H1 (cell line): ENCODE measurements around the gene HIBCH. TPM values are rescaled to one million over a fixed set of nuclear protein-coding genes. Genes with fewer than 3 reads are reported as not detected.

Experiments used
- CTCF ChIA-PET: fragments of 300-600 bp; sonication (Branson Sonifier 250); formaldehyde crosslinking; loops from one replicate; lab custom pipeline; 2021; ENCODE audit not compliant: partially characterized antibody; lab: Charles Lee
- POLR2A ChIA-PET: fragments of 300-600 bp; sonication (Branson Sonifier 250); formaldehyde crosslinking; loops from one replicate; lab custom pipeline; 2021; ENCODE audit warnings: inconsistent platforms; ENCODE audit not compliant: partially characterized antibody; lab: Charles Lee
- DNase-seq, 2 experiments: peaks; one replicate each; pipeline versions ENCODE4 v3.0.0 to v3.0.0-alpha.2; 2010 to 2022; ENCODE audit warnings: low spot score in 2 of 2, low read depth in 1 of 2, mixed read lengths in 1 of 2
- FAIRE-seq: peaks from 2 replicates; lab custom pipeline; 2011; peaks lifted over from hg19 to GRCh38; lab: Jason Lieb, UNC
- H2AFZ ChIP-seq: 2 replicates; pipeline ENCODE4 v1.8.1; 2012; ENCODE audit warnings: low read length, inconsistent platforms
- H2AK5ac ChIP-seq: 2 replicates; pipeline ENCODE4 v1.6.1; 2013; ENCODE audit warnings: low read depth, low read length
- H2BK120ac ChIP-seq: replicated peaks from 2 replicates; pipeline ENCODE3; 2013; ENCODE audit warnings: low read depth, low read length, inconsistent platforms
- H2BK12ac ChIP-seq: 2 replicates; pipeline ENCODE4 v1.6.1; 2013; ENCODE audit warnings: low read depth, low read length
- H2BK15ac ChIP-seq: 2 replicates; pipeline ENCODE4 v1.6.1; 2013; ENCODE audit warnings: low read length
- H2BK20ac ChIP-seq: 2 replicates; pipeline ENCODE4 v1.6.1; 2013; ENCODE audit warnings: low read length
- H2BK5ac ChIP-seq: 2 replicates; pipeline ENCODE4 v1.6.1; 2013; ENCODE audit warnings: low read depth, low read length
- H3K14ac ChIP-seq: 2 replicates; pipeline ENCODE4 v1.6.1; 2013; ENCODE audit warnings: inconsistent platforms; ENCODE audit not compliant: insufficient read length
- H3K18ac ChIP-seq: 2 replicates; pipeline ENCODE4 v1.6.1; 2013; ENCODE audit warnings: low read length; ENCODE audit errors: extremely low read depth
- H3K23ac ChIP-seq: 2 replicates; pipeline ENCODE4 v1.6.1; 2013; ENCODE audit warnings: inconsistent platforms; ENCODE audit not compliant: insufficient read length
- H3K23me2 ChIP-seq: 2 replicates; pipeline ENCODE4 v1.6.1; 2013; ENCODE audit warnings: low read depth, low read length
- H3K27ac ChIP-seq: 2 replicates; pipeline ENCODE4 v1.6.1; 2011; ENCODE audit warnings: low read depth, low read length, inconsistent platforms
- H3K27me3 ChIP-seq, 4 experiments: replicated peaks in 1 of 4; 1 replicate in 1 of 4; 2 replicates in 3 of 4; pipeline versions ENCODE4 v1.6.1 to v1.8.1; 2011 to 2013; ENCODE audit warnings: low read length in 3 of 4, mild to moderate bottlenecking in 3 of 4, inconsistent platforms in 2 of 4, mixed read lengths in 2 of 4, moderate library complexity in 1 of 4; ENCODE audit not compliant: control insufficient read depth in 3 of 4, insufficient read depth in 3 of 4; ENCODE audit errors: extremely low read depth in 1 of 4
- H3K36me3 ChIP-seq, 4 experiments: 2 replicates each; pipeline versions ENCODE4 v1.6.1 to v1.8.1; 2011 to 2013; ENCODE audit warnings: mild to moderate bottlenecking in 4 of 4, low read length in 3 of 4, moderate library complexity in 2 of 4, control low read depth in 1 of 4, inconsistent platforms in 1 of 4; ENCODE audit not compliant: insufficient read depth in 4 of 4, control insufficient read depth in 2 of 4
- H3K4ac ChIP-seq: replicated peaks from 2 replicates; pipeline ENCODE3; 2013; ENCODE audit warnings: low read length, low read depth, mixed read lengths, inconsistent platforms; ENCODE audit not compliant: insufficient read length
- H3K4me1 ChIP-seq, 4 experiments: replicated peaks in 1 of 4; 1 replicate in 1 of 4; 2 replicates in 3 of 4; pipeline versions ENCODE4 v1.6.1 to v1.8.1; 2011 to 2013; ENCODE audit warnings: low read length in 3 of 4, inconsistent platforms in 2 of 4, mixed read lengths in 1 of 4; ENCODE audit not compliant: insufficient read depth in 4 of 4, control insufficient read depth in 3 of 4
- H3K4me2 ChIP-seq, 2 experiments: 2 replicates each; pipeline versions ENCODE4 v1.6.1 to v1.8.1; 2011 to 2013; ENCODE audit warnings: low read depth in 2 of 2, low read length in 2 of 2, control low read depth in 1 of 2, inconsistent platforms in 1 of 2, mild to moderate bottlenecking in 1 of 2; ENCODE audit not compliant: insufficient read depth in 1 of 2
- H3K4me3 ChIP-seq, 4 experiments: fragments of 200-600, 300-600 bp in 1 of 4; sonication (generic), shearing (Covaris generic), sonication (Bioruptor Twin) in 1 of 4; 2 replicates each; pipeline versions ENCODE4 v1.5.1 to v1.8.1; 2011 to 2016; ENCODE audit warnings: low read length in 4 of 4, low read depth in 3 of 4, control low read depth in 2 of 4, inconsistent platforms in 2 of 4, mild to moderate bottlenecking in 2 of 4, mixed read lengths in 1 of 4, moderate library complexity in 1 of 4; ENCODE audit not compliant: insufficient read depth in 2 of 4; ENCODE audit errors: extremely low read depth in 1 of 4
- H3K56ac ChIP-seq: replicated peaks from 2 replicates; pipeline ENCODE3; 2013; ENCODE audit warnings: low read depth, mild to moderate bottlenecking, mixed read lengths, low read length, inconsistent platforms; ENCODE audit not compliant: insufficient read length
- H3K79me1 ChIP-seq: 2 replicates; pipeline ENCODE4 v1.6.1; 2013; ENCODE audit warnings: low read depth, low read length, control low read depth
- H3K79me2 ChIP-seq, 2 experiments: 2 replicates each; pipeline versions ENCODE4 v1.6.1 to v1.8.1; 2012 to 2013; ENCODE audit warnings: low read length in 2 of 2, mild to moderate bottlenecking in 2 of 2, inconsistent platforms in 1 of 2; ENCODE audit not compliant: insufficient read depth in 2 of 2, control insufficient read depth in 1 of 2
- H3K9ac ChIP-seq, 4 experiments: replicated peaks in 1 of 4; 1 replicate in 1 of 4; 2 replicates in 3 of 4; pipeline versions ENCODE4 v1.6.1 to v1.8.1; 2011 to 2013; ENCODE audit warnings: low read depth in 3 of 4, low read length in 3 of 4, control low read depth in 2 of 4, mild to moderate bottlenecking in 2 of 4, moderate library complexity in 2 of 4, inconsistent platforms in 1 of 4; ENCODE audit errors: extremely low read depth in 1 of 4
- H3K9me3 ChIP-seq, 2 experiments: 2 replicates each; pipeline versions ENCODE4 v1.6.1 to v1.8.1; 2012 to 2013; ENCODE audit warnings: mild to moderate bottlenecking in 2 of 2, moderate library complexity in 2 of 2, control low read depth in 1 of 2, inconsistent platforms in 1 of 2, low read depth in 1 of 2, low read length in 1 of 2, mixed read lengths in 1 of 2; ENCODE audit not compliant: insufficient read depth in 2 of 2
- H4K20me1 ChIP-seq, 2 experiments: replicated peaks in 1 of 2; 2 replicates each; pipeline versions ENCODE3 to v1.8.1; 2011 to 2013; ENCODE audit warnings: inconsistent platforms in 2 of 2, low read length in 2 of 2, mild to moderate bottlenecking in 1 of 2; ENCODE audit not compliant: insufficient read depth in 2 of 2, control insufficient read depth in 1 of 2
- H4K5ac ChIP-seq: 2 replicates; pipeline ENCODE4 v1.6.1; 2013; ENCODE audit warnings: low read length, low read depth, mixed read lengths, inconsistent platforms; ENCODE audit not compliant: insufficient read length
- H4K8ac ChIP-seq: 2 replicates; pipeline ENCODE4 v1.8.0; 2013; ENCODE audit warnings: mild to moderate bottlenecking, moderate library complexity, low read length, inconsistent platforms; ENCODE audit not compliant: insufficient read depth; ENCODE audit errors: extremely low read depth
- H4K91ac ChIP-seq: replicated peaks from 2 replicates; pipeline ENCODE3; 2013; ENCODE audit warnings: low read length, mixed read lengths, inconsistent platforms; ENCODE audit not compliant: insufficient read length
- CEBPB ChIP-seq: IDR thresholded peaks from 2 replicates; pipeline ENCODE4 v1.6.1; 2012; ENCODE audit warnings: low read depth, low read length
- CHD2 ChIP-seq: IDR thresholded peaks from 2 replicates; pipeline ENCODE4 v1.6.1; 2012; ENCODE audit warnings: low read length, improper control_type of control experiment
- EZH2 ChIP-seq: fragments of 200-600 bp; sonication (generic); IDR thresholded peaks from 2 replicates; pipeline ENCODE4 v1.7.1; 2012; ENCODE audit warnings: low read depth, mild to moderate bottlenecking, moderate library complexity, low read length, inconsistent platforms; ENCODE audit not compliant: severe bottlenecking
- JUND ChIP-seq: IDR thresholded peaks from 2 replicates; pipeline ENCODE4 v1.6.1; 2011; ENCODE audit warnings: mild to moderate bottlenecking, improper control_type of control experiment, low read length
- POLR2AphosphoS5 ChIP-seq: IDR thresholded peaks from 2 replicates; pipeline ENCODE4 v1.6.1; 2011; ENCODE audit warnings: low read depth, low read length
- RAD21 ChIP-seq, 2 experiments: IDR thresholded peaks in 1 of 2; conservative IDR thresholded peaks in 1 of 2; 2 replicates each; pipeline ENCODE4 v1.6.1; 2011; ENCODE audit warnings: low read depth in 2 of 2, low read length in 2 of 2, improper control_type of control experiment in 1 of 2, inconsistent platforms in 1 of 2, mild to moderate bottlenecking in 1 of 2, moderate library complexity in 1 of 2
- RBBP5 ChIP-seq: IDR thresholded peaks from 2 replicates; pipeline ENCODE4 v1.7.1; 2012; ENCODE audit warnings: low read depth, mild to moderate bottlenecking, inconsistent platforms, low read length, moderate library complexity, borderline replicate concordance
- RNF2 ChIP-seq: fragments of 200-900, 300-1000 bp; sonication (generic); IDR thresholded peaks from 2 replicates; pipeline ENCODE4 v1.7.1; 2016; ENCODE audit warnings: borderline replicate concordance, low read depth, mild to moderate bottlenecking, antibody characterized with exemption, low read length; ENCODE audit not compliant: poor library complexity, severe bottlenecking; ENCODE audit errors: missing control alignments
- RXRA ChIP-seq: IDR thresholded peaks from 2 replicates; pipeline ENCODE4 v1.6.1; 2011; ENCODE audit warnings: low read depth, mild to moderate bottlenecking, low read length, moderate library complexity; ENCODE audit not compliant: insufficient read depth
- SIX5 ChIP-seq: IDR thresholded peaks from 2 replicates; pipeline ENCODE4 v1.6.1; 2011; ENCODE audit warnings: mild to moderate bottlenecking, low read depth, low read length
- SP2 ChIP-seq: IDR thresholded peaks from 2 replicates; pipeline ENCODE4 v1.6.1; 2012; ENCODE audit warnings: mild to moderate bottlenecking, low read length, inconsistent platforms
- SRF ChIP-seq: IDR thresholded peaks from 2 replicates; pipeline ENCODE4 v1.6.1; 2011; ENCODE audit warnings: mild to moderate bottlenecking, low read depth, low read length, moderate library complexity
- TAF1 ChIP-seq: IDR thresholded peaks from 2 replicates; pipeline ENCODE4 v1.6.1; 2011; ENCODE audit warnings: mild to moderate bottlenecking, low read depth, low read length
- WGBS, 2 experiments: shearing (Covaris generic) in 1 of 2; methylation state at CpG; one replicate each; pipeline versions ENCODE4 v1.1.6 to v1.1.7; 2013 to 2015; ENCODE audit warnings: low lambda C conversion rate in 2 of 2, mixed read lengths in 2 of 2, inconsistent platforms in 1 of 2, low coverage in 1 of 2, missing lambda C conversion rate in 1 of 2; ENCODE audit not compliant: insufficient replicate concordance in 2 of 2, insufficient coverage in 1 of 2, insufficient read length in 1 of 2; ENCODE audit errors: extremely low coverage in 1 of 2, missing lambda C conversion rate in 1 of 2; 5-methylcytosine and 5-hydroxymethylcytosine counted together
- polyA plus RNA-seq, 7 experiments: library from polyadenylated mRNA; depleted of rRNA in 3 of 7; stranded (reverse) in 5 of 7; unstranded in 2 of 7; fragments of >200 nt in 5 of 7; fragments of 200-250 nt in 2 of 7; gene quantifications; 1 replicate in 5 of 7; 2 replicates in 1 of 7; 4 replicates in 1 of 7; pipeline versions ENCODE4 v1.2.1 to v1.2.3, GENCODE V29; 2011 to 2013; ENCODE audit warnings: missing spikeins in 2 of 7, mixed read lengths in 2 of 7
- total RNA-seq: library from RNA; stranded (reverse); fragmentation: NEBNext Ultra II Directional; extraction: Animal tissue kit (Norgen Biotek cat#: 25700); gene quantifications from 2 replicates; pipeline ENCODE4 v1.2.1, GENCODE V29; 2021

HIBCH gene
- total and polyA plus RNA-seq, 2 of the 8 experiments (the other 6 are each of a cell fraction or from before 2014, with no cell fraction given): 7.5 to 31.8 TPM

- H2AK5ac ChIP-seq: no peak overlapping the region
- H3K27me3 ChIP-seq: peaks cover 0 to 8% (median 4%) of the 10 kb centered on the region in 4 experiments; a peak in 4 of 7 replicates
- no peak overlapping the region for H3K27ac ChIP-seq
- FAIRE-seq (no peak), DNase-seq (no peak)
- no peak overlapping the region for H2BK120ac ChIP-seq
- H3K4me1 ChIP-seq: peaks cover 0 to 2% (median 0%) of the 10 kb centered on the region in 4 experiments; a peak in 1 of 7 replicates
- no peak overlapping the region for H3K9ac ChIP-seq
- H3K36me3 ChIP-seq: no peaks in the 10 kb centered on the region
- H3K79me1 ChIP-seq: no peaks in the 10 kb centered on the region
- H3K79me2 ChIP-seq: no peaks in the 10 kb centered on the region
- H2BK20ac ChIP-seq: no peak overlapping the region
- H4K5ac ChIP-seq: no peak overlapping the region
- no peak overlapping the region for H2BK5ac ChIP-seq
- H3K18ac ChIP-seq: no peak overlapping the region
- ChIA-PET CTCF (interaction anchor here (0.8 to 1.2 kb wide), 8 partner anchors 8 to 142 kb away, joined by 3 to 5 read pairs (median 3); partner anchors contain the start of gene HIBCH), POLR2A (no interaction called here)
- H3K4ac ChIP-seq: no peak overlapping the region
- H3K4me2 ChIP-seq: no peak overlapping the region
- no peak overlapping the region for H2BK12ac ChIP-seq
- no peaks in the 10 kb centered on the region; the same call in 1 of the 2 replicates for H3K23me2 ChIP-seq
- H3K9me3 ChIP-seq: no peaks in the 10 kb centered on the region
- no peak overlapping the region for H3K23ac ChIP-seq
- H2AFZ ChIP-seq: no peak overlapping the region
- no peak overlapping the region for H4K91ac ChIP-seq
- no peak overlapping the region for H2BK15ac ChIP-seq
- H3K56ac ChIP-seq: no peak overlapping the region
- H4K20me1 ChIP-seq: peaks cover 0 to 2% of the 10 kb centered on the region in 2 experiments
- 94% methylated on average over 13 of the region's 13 CpGs; no CpG with 5 or more reads in 1 of the 2 experiments for WGBS, 2 experiments
- H3K4me3 ChIP-seq: no peak overlapping the region
- no peak overlapping the region for H3K14ac ChIP-seq
- H4K8ac ChIP-seq: no peak overlapping the region
- TF ChIP-seq POLR2AphosphoS5 (no peak), CEBPB (no peak), RBBP5 (no peak), RAD21 (IDR thresholded peaks at IDR 0.05 in 1 of 2, conservative IDR thresholded peaks at IDR 0.05 in 1 of 2; ENCODE audit: low read depth in 2 of 2, low read length in 2 of 2) (no peak), SP2 (no peak), EZH2 (no peak), SIX5 (no peak), RXRA (no peak), JUND (no peak), CHD2 (no peak), TAF1 (no peak), RNF2 (no peak), SRF (no peak)
These were observed 142.2 kb downstream of the HIBCH start for GRCh38 chr2:190177249-190178040.
